A204.1 (cell line): ENCODE measurements around the gene TMEM207.
"Not testable (repeated sequence)": the region's sequence is repeated elsewhere in the genome, so short reads cannot be mapped to it uniquely, and the experiment has no call there.

Experiments
- FAIRE-seq: peaks from 2 replicates; lab custom pipeline; 2012; peaks lifted over from hg19 to GRCh38; lab: Jason Lieb, UNC

Gene TMEM207

DNA sequence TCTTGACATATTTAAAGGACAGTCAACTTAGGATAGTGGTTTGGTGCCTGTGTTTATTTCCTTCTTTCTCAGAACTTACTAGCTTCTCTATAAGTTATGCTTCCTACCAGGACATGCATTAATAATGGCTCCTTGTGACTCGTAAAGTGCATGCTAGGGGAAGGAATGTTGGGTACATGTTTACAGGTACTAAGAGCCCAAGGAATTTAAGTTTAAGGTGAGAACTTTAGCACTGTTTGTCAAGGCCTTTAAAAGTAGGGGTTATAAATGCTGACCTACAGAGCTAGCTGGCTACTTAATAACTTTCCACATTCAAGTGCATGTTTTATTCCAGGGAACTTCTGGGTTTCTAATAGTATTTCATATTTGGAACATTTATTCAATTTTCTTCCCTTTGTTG, at the start of gene TMEM207:
TMEM207 (minus strand) TSS at position 101 of the 400 bp plus-strand sequence; CDS start at position 9, 92 bp downstream.
- no peak for FAIRE-seq

DNA sequence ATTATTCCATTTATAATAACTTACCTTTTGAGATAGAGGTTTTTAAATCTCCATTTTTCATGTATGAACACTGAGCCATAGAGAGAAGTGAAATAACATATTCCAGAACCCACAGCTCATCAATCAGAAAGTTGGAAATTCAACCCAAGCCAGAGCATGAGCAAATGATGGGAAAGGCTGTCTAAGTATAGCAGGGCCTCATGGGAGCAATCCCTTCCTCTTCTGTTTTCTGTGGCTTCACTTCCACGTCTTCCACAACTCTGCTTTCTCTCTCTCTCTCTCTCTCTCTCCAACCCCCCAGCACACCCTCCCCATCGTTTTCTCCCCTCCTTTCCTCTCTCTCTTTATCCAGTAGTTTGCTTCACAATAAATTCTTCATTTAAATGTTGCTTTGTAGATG, 49.4 kb upstream of the TMEM207 start:
- no peak for FAIRE-seq

DNA sequence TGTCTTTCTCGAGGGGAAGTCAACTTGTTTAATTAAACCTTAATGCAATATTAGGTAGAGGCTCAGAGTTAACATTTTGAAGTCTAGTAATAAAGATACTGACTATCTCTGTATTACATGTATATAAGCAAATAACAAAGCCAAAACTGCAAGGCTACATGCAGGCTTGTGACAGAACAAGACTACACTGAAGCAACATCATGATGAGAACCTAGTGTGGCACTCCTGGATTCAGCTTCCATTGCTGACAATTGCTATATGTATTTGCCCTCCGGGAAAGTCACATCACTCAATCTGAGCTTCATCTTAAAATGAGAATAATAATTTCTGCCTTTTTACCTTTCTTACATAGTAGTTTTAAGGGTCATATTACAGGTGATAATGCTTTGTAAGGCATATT, 48.6 kb upstream of the TMEM207 start:
- FAIRE-seq, result no peak

DNA sequence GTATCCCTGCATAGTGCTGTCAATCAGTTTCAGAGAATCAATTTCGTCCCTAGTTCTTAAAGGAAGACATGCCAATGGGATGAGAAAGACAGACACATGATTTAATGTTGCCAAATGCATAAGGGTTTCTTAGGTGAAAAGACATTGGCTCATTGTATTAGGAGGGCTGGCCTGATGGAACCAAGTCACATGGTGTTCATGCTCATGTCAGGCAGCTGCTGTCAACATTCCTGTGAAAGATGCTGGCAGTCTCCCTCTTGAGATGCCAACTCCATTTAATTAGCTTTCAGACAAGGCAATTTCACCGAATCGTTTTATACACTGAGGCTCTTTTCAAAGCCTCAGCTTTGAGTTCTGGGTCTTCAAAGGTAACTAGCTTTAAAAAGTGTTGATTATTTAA, 48.1 kb upstream of the TMEM207 start:
- FAIRE-seq, result no peak

GRCh38 chr3:190496859-190497258, 47.2 kb upstream of the TMEM207 start:
- FAIRE-seq, result no peak

DNA sequence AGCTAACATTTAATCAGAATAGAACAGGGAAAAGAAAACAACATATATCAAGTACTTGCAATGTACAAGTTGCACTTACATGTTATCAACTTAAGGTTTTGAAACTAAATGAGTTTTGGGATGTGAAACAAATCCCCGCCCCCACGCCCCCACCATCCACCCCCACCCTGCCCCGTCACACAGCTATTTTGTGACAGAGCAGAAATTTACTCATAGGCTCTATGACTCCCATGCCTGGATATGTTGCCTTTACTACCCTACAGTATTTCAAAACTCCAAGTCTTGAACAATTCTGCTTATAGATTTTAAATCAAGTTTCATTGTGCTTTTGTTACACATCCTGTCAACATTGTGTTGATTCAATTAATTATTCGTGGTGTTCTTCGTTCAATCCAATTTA, 46.1 kb upstream of the TMEM207 start:
- no peak for FAIRE-seq

DNA sequence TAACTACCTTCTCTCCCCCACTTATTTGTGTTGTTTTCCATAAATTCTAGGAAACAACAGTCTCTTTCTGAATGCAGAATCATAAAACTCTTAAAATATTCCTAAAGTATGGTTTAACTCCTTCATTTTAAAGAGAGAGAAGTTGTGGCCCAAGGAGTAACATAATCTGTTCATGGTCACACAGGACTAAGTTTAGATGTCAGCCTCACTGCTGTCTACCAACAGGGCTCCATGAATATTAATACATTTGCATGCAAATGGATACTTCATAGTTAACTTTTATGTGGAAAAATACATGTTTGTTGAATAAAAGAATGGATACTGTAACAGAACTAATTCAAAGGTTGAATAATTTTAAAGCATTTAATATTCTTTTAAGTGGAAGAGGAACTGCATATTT, 45.7 kb upstream of the TMEM207 start:
- FAIRE-seq, result no peak

- FAIRE-seq, result no peak
These were observed 45.2 kb upstream of the TMEM207 start for GRCh38 chr3:190494907-190495306.

DNA sequence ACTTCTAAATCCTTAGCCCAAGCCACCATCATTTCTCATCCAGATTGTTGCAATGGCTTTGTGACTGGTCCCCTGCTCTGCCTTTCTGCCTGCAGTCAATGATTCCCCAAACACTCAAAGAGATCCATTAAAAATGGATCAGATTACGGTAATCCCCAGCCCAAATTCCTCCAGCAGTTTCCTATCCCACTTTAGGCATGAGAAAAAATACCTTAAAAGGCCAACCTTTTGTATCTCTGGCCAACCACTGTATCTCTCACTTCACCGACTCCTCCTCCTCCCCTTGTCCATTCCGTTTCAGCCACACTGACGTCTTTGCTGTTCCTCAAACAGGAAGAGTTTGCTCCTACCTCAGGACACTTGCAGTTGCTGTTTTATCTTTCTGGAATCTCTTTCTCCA, 43.3 kb upstream of the TMEM207 start:
- no peak for FAIRE-seq

GRCh38 chr3:190492129-190492528, 42.4 kb upstream of the TMEM207 start:
- no peak for FAIRE-seq

DNA sequence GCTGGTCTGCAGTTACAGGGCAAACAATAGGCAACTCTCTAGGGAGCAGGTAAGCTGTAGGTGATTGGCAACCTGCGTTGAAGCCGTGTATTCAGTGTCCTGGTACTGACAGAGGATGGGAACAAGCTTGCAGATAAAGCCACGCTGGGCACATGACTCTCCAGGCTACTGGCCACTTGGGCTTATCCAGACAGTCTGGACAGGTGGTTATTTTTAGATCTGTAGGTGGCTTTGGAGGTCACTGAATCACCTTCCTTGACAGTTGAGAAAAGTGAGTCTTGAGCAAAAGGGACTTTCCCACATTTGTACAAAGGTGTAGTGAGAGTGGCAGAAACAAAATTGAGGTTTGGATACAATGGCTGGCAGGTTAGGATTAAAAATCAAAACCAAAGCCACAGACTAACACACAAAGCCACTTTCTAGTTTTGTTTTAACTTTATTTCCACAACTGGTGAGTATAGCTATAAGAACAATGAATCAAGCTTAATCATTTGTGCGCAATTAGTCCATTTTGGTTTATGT, 41.9 kb upstream of the TMEM207 start:
- FAIRE-seq, result no peak

- no peak for FAIRE-seq
These were observed 37.4 kb upstream of the TMEM207 start for GRCh38 chr3:190486908-190487607.

DNA sequence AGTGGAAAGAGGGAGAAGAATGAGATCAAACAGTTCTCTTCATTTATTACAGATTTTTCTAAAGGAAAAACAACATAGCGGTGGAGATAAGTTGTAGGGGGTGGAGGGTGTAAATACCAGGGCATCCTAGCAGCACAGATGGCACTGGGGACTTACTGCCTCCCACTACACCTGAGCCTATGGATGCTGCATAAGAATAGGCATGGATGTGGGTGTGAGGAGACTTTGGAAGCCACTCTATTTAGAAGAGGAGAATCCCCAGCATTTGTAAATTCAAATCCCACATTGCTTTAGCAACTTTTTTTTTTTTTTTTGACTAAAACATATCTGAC, 36.8 kb upstream of the TMEM207 start:
- FAIRE-seq, result no peak

DNA sequence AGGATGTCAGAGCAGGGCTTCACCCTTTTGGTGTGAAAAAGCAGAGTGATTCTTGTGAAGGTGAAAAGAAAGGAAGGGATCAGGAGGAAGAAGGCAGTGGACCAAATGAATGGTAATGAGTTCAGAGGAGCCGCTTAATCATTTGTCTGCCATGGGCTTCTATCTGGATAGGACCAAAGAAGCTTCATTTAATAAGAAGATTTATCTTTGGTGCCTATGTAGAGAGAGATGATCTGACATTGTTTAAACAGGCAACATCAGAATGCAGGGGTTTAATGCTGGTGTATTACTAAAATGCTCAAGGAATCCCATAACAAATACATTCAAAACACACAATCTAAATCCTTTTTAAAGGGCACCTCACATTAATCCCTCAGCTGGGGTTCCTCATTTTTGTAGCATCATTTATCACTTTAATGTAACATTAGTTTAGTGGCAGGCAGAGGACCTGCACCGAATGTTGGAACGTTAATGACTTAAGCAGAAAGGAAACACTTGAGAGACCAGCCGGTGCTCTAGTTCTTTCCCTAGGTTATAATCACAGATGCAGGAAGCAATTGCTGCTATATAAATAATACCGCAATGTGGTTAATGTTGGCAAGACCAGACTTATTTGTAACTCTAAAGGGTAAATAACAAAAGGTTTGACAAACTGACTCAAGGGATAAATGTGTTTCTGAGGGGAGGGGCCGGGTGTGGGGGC, 36.3 kb upstream of the TMEM207 start:
- no peak for FAIRE-seq

DNA sequence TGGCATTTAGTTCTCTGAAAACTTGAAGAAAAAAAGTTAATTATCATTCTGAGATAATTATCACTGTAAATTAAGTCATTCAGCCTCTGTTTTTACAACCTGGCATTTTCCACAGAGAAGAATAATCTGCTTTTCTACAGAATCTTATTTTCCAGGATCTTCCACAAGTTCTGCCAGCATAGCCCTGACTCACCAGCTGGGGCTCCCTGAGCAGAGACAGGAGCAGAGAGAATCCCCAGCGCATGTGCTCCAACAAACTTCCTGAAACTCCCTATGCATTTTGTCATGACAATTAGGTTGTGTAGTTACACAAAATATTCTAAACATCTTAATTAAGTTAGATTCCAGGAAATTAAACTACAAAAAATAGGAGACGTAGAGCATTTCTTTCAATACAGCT, 32.1 kb upstream of the TMEM207 start:
- no peak for FAIRE-seq

GRCh38 chr3:190473261-190473660, 23.6 kb upstream of the TMEM207 start:
- FAIRE-seq, result not testable (repeated sequence)

- FAIRE-seq, result no peak
These were observed 18.2 kb upstream of the TMEM207 start for GRCh38 chr3:190467922-190468321.

DNA sequence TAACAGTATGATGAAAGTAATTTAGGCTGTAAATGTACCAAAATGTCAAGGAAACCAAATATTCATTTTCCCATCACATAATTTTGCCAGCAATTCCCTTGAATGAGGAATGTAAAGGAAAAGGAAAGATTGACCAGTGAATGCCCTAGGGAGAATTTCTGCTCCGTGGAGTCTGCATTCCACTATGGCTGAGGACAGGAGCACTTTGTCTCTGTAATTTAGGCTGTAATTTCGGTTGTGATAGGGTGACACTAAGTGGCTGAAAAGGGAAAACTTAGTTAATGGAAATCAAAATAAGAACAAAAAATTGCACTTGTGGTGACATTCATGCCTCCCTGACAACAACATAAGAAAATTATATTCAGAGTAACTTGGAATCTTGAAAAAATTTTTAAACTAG, 8.3 kb upstream of the TMEM207 start:
- no peak for FAIRE-seq

- FAIRE-seq, result no peak
These were observed 7.1 kb upstream of the TMEM207 start for GRCh38 chr3:190456770-190457169.

- FAIRE-seq, result no peak
These were observed 6.1 kb upstream of the TMEM207 start for GRCh38 chr3:190455828-190456227.

- no peak for FAIRE-seq
These were observed 1.4 kb downstream of the TMEM207 start for GRCh38 chr3:190448256-190448655.

- FAIRE-seq, result no peak
These were observed 3.0 kb downstream of the TMEM207 start for GRCh38 chr3:190446573-190447279.

DNA sequence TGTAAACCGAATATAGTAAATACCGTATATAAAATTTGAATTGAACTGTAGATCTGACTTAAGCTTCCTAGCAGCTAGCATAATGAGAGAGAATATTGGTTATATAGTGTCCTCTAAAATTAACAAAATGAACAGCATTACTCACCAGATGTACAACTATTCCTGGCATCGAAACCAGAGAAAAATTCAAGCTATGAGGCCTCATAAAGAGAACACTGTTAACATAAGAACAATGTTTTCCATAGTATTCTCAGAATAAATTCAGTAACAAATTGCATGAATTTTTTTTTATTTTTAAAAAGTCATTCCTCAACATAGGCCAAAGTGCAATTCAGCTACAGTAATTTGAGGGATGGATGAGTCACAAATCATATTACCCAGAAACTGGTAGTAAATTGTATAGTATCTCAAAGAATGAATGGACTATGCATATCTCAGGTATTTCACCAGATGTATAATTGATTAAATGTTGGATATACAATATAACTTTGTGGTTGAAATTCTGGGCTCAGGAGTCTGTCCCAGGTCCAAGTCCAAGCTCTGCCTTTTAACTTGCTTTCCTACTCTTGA, 5.0 kb downstream of the TMEM207 start:
- no peak for FAIRE-seq
